HCT116 (cell line): ENCODE data around the gene ERAP2. TPM values are rescaled to one million over a fixed set of nuclear protein-coding genes. Genes with fewer than 3 reads are reported as not detected.
"Not testable (repeated sequence)": the region's sequence is repeated elsewhere in the genome, so short reads cannot be mapped to it uniquely, and the experiment has no call there.

Source experiments
- ATAC-seq: fragments of 200-7000 bp; cut with Tn5 transposase; 2 replicates; pipeline ENCODE4 v1.9.1; 2020; ENCODE audit warnings: mild to moderate bottlenecking, moderate library complexity
- BruUV-seq: library from RNA; stranded (reverse); fragments of 400-500 nt; replicated peaks from 2 replicates; lab custom pipeline; 2021; lab: Mats Ljungman, UMichigan
- CTCF ChIA-PET: fragments of 300-600 bp; sonication (Branson Sonifier 250); formaldehyde crosslinking; loops from one replicate; lab custom pipeline; 2021; ENCODE audit warnings: antibody characterized with exemption; lab: Charles Lee
- POLR2A ChIA-PET: fragments of 300-600, 350-600 bp; sonication (Branson Sonifier 250); formaldehyde crosslinking; loops from one replicate; lab custom pipeline; 2021; ENCODE audit warnings: antibody characterized with exemption; lab: Charles Lee
- RAD21 ChIA-PET, 2 experiments: fragments of 300-600 bp; sonication (Branson Sonifier 250); formaldehyde crosslinking; loops; one replicate each; lab custom pipeline; 2023; ENCODE audit warnings: low total read pairs in 2 of 2; ENCODE audit not compliant: uncharacterized antibody in 2 of 2, unreplicated experiment in 2 of 2, low non-redundant PET in 1 of 2; lab: Charles Lee
- DNase-seq: peaks from one replicate; pipeline ENCODE4 v3.0.0-alpha.2; 2010; ENCODE audit warnings: low read depth, low spot score
- H2AFZ ChIP-seq: fragments of 200-600 bp; shearing (Covaris generic), sonication (generic); 2 replicates; pipeline ENCODE4 v1.6.1; 2017; ENCODE audit warnings: low read depth, mixed run types, mixed read lengths, antibody characterized with exemption, low read length; ENCODE audit not compliant: poor library complexity, severe bottlenecking
- H3K27ac ChIP-seq: 2 replicates; pipeline ENCODE4 v1.5.1; 2012; ENCODE audit warnings: low read depth, low read length
- H3K27me3 ChIP-seq: fragments of 200-600 bp; sonication (generic); 2 replicates; pipeline ENCODE4 v1.6.1; 2016; ENCODE audit warnings: mixed run types, low read length, mixed read lengths; ENCODE audit not compliant: insufficient read depth
- H3K36me3 ChIP-seq, 2 experiments: fragments of 200-500 bp in 1 of 2; fragments of 200-600 bp in 1 of 2; sonication (Bioruptor generic) in 1 of 2; sonication (generic) in 1 of 2; 2 replicates each; pipeline versions ENCODE4 v1.5.1 to v1.6.1; 2014 to 2016; ENCODE audit warnings: low read length in 2 of 2, inconsistent platforms in 1 of 2, mixed read lengths in 1 of 2, mixed run types in 1 of 2; ENCODE audit not compliant: insufficient read depth in 2 of 2, control insufficient read depth in 1 of 2
- H3K4me1 ChIP-seq, 2 experiments: fragments of 200-600 bp in 1 of 2; sonication (generic) in 1 of 2; 2 replicates each; pipeline versions ENCODE4 v1.5.1 to v1.6.1; 2012 to 2017; ENCODE audit warnings: low read length in 2 of 2, inconsistent platforms in 1 of 2, mild to moderate bottlenecking in 1 of 2, mixed read lengths in 1 of 2, mixed run types in 1 of 2, moderate library complexity in 1 of 2; ENCODE audit not compliant: insufficient read depth in 2 of 2, control insufficient read depth in 1 of 2
- H3K4me2 ChIP-seq: fragments of 200-600 bp; sonication (generic); 2 replicates; pipeline ENCODE4 v1.6.1; 2017; ENCODE audit warnings: mixed run types, low read length, mixed read lengths
- H3K4me3 ChIP-seq, 2 experiments: fragments of 200-600 bp in 1 of 2; sonication (generic) in 1 of 2; replicated peaks in 1 of 2; 2 replicates each; pipeline ENCODE4 v1.5.1; 2011 to 2016; ENCODE audit warnings: low read length in 2 of 2, control low read depth in 1 of 2, low read depth in 1 of 2, mild to moderate bottlenecking in 1 of 2, mixed read lengths in 1 of 2, mixed run types in 1 of 2
- H3K79me2 ChIP-seq: fragments of 200-600 bp; sonication (generic); 2 replicates; pipeline ENCODE4 v1.6.1; 2017; ENCODE audit warnings: mild to moderate bottlenecking, mixed run types, low read length, moderate library complexity, mixed read lengths; ENCODE audit not compliant: insufficient read depth
- H3K9ac ChIP-seq: fragments of 200-600 bp; sonication (generic); 2 replicates; pipeline ENCODE4 v1.6.1; 2016; ENCODE audit warnings: low read length, mixed read lengths
- H3K9me2 ChIP-seq: fragments of 200-600 bp; sonication (generic), shearing (Covaris generic); 2 replicates; pipeline ENCODE4 v1.6.1; 2017; ENCODE audit warnings: mixed run types, mild to moderate bottlenecking, moderate library complexity; ENCODE audit not compliant: insufficient read depth
- H3K9me3 ChIP-seq, 2 experiments: fragments of 200-500 bp in 1 of 2; fragments of 200-600 bp in 1 of 2; sonication (Bioruptor generic) in 1 of 2; sonication (generic) in 1 of 2; 2 replicates each; pipeline ENCODE4 v1.6.1; 2014 to 2017; ENCODE audit warnings: low read length in 2 of 2, mixed read lengths in 2 of 2, inconsistent platforms in 1 of 2, low read depth in 1 of 2, mild to moderate bottlenecking in 1 of 2, mixed run types in 1 of 2, moderate library complexity in 1 of 2; ENCODE audit not compliant: control insufficient read depth in 1 of 2, insufficient read depth in 1 of 2
- H4K20me1 ChIP-seq: fragments of 200-600 bp; sonication (generic), shearing (Covaris generic); 2 replicates; pipeline ENCODE4 v1.6.1; 2017; ENCODE audit warnings: mixed run types, mild to moderate bottlenecking, moderate library complexity; ENCODE audit not compliant: insufficient read depth
- ATF3 ChIP-seq: IDR thresholded peaks from 2 replicates; pipeline ENCODE4 v1.6.1; 2012
- CEBPB ChIP-seq: IDR thresholded peaks from 2 replicates; pipeline ENCODE4 v1.6.1; 2012; ENCODE audit warnings: low read depth
- CTCF ChIP-seq, 3 experiments: fragments of 200-600 bp in 1 of 3; sonication (generic) in 1 of 3; IDR thresholded peaks in 2 of 3; conservative IDR thresholded peaks in 1 of 3; 2 replicates each; pipeline ENCODE4 v1.5.1; 2012 to 2017; ENCODE audit warnings: low read depth in 2 of 3, low read length in 2 of 3, antibody characterized with exemption in 1 of 3, borderline replicate concordance in 1 of 3, control low read depth in 1 of 3, mild to moderate bottlenecking in 1 of 3, mixed read lengths in 1 of 3, mixed run types in 1 of 3, moderate library complexity in 1 of 3; ENCODE audit not compliant: insufficient read depth in 1 of 3
- ELF1 ChIP-seq: IDR thresholded peaks from 2 replicates; pipeline ENCODE4 v1.6.1; 2012; ENCODE audit warnings: low read depth, borderline replicate concordance
- MAX ChIP-seq: IDR thresholded peaks from 2 replicates; pipeline ENCODE4 v1.6.1; 2012
- REST ChIP-seq: IDR thresholded peaks from 2 replicates; pipeline ENCODE4 v1.6.1; 2012; ENCODE audit warnings: low read depth
- SIN3A ChIP-seq: IDR thresholded peaks from 2 replicates; pipeline ENCODE4 v1.6.1; 2012; ENCODE audit warnings: low read depth
- SP1 ChIP-seq: IDR thresholded peaks from 2 replicates; pipeline ENCODE4 v1.6.1; 2012; ENCODE audit warnings: low read depth
- SRF ChIP-seq: IDR thresholded peaks from 2 replicates; pipeline ENCODE4 v1.6.1; 2012; ENCODE audit warnings: low read depth
- TCF7L2 ChIP-seq: IDR thresholded peaks from 2 replicates; pipeline ENCODE4 v1.7.0; 2011; ENCODE audit warnings: borderline replicate concordance, inconsistent platforms; ENCODE audit not compliant: insufficient read depth, insufficient read length; ENCODE audit errors: extremely low read depth
- YY1 ChIP-seq: IDR thresholded peaks from 2 replicates; pipeline ENCODE4 v1.6.1; 2011; ENCODE audit warnings: low read length, low read depth, moderate library complexity, mild to moderate bottlenecking; ENCODE audit not compliant: insufficient replicate concordance; ENCODE audit errors: extremely low read depth
- ZFX ChIP-seq: fragments of 450-650 bp; IDR thresholded peaks from 2 replicates; pipeline ENCODE4 v1.6.1; 2017
- ZNF274 ChIP-seq: fragments of 200-500 bp; sonication (Bioruptor generic); IDR thresholded peaks from 2 replicates; pipeline ENCODE4 v1.6.1; 2014; ENCODE audit warnings: mild to moderate bottlenecking, low read depth, low read length, inconsistent platforms
- intact Hi-C: fragments of 100-400 bp; cut with micrococcal nuclease; formaldehyde crosslinking; loops from 2 replicates; pipeline ENCODE4 v1.10.0; 2022
- total RNA-seq: library from RNA; stranded (reverse); gene quantifications from one replicate; pipeline ENCODE4 v1.2.1, GENCODE V29; 2021; ENCODE audit not compliant: unreplicated experiment

The ERAP2 gene
- total RNA-seq, 1 experiment from 2014 or later: 2.2 TPM

- RAD21 ChIA-PET, H3K36me3 ChIP-seq, DNase-seq, H3K9me2 ChIP-seq, H4K20me1 ChIP-seq, H3K79me2 ChIP-seq, BruUV-seq, H3K27me3 ChIP-seq, H3K9me3 ChIP-seq: not testable (repeated sequence)
- peak overlapping the region; percentile 89 for H3K4me2 ChIP-seq
- peaks cover 2 to 35% of the 10 kb centered on the region in 2 experiments; a peak in 2 of 4 replicates for H3K4me1 ChIP-seq
- peak overlapping the region; percentile 63 to 67 for H3K4me3 ChIP-seq
- H2AFZ ChIP-seq: peak overlapping the region; percentile 3
- POLR2A ChIA-PET: interaction anchor here (1.4 to 1.7 kb wide), 2 partner anchors 8 kb away, joined by 3 to 4 read pairs; no protein-coding TSS in a partner anchor
- CTCF ChIA-PET: interaction anchor here (1.2 to 1.6 kb wide), 2 partner anchors 8 to 125 kb away, joined by 4 to 15 read pairs; no protein-coding TSS in a partner anchor
- intact Hi-C loops: loop anchor here (5.0 kb wide), 1 partner anchor 530 kb away; no protein-coding TSS in a partner anchor
- peak overlapping the region; percentile 64 for H3K9ac ChIP-seq
- peak overlapping the region; percentile 59; the same call in 1 of the 2 replicates for H3K27ac ChIP-seq
- peak; percentile 44 for ATAC-seq
Measured at GRCh38 chr5:96876977-96877469, 723 bp downstream of the ERAP2 start.

- RAD21 ChIA-PET: no interaction called here
- TF ChIP-seq ZFX (no peak), CEBPB (no peak), TCF7L2 (no peak), ATF3 (no peak), YY1 (no peak), REST (no peak), MAX (no peak), SP1 (no peak), CTCF (IDR thresholded peaks at IDR 0.05 in 2 of 3, conservative IDR thresholded peaks at IDR 0.05 in 1 of 3; ENCODE audit: borderline replicate concordance in 1 of 3, insufficient read depth in 1 of 3, low read depth in 2 of 3, low read length in 2 of 3) (no peak), SRF (no peak), ZNF274 (no peak), SIN3A (no peak), ELF1 (no peak)
- TF ChIP-seq, all 23 proteins: peak for 0
- Histone ChIP-seq H4K20me1 (no peaks in the 10 kb centered on the region), H3K9me3 (no peaks in the 10 kb centered on the region), H3K4me1 (peaks cover 2 to 35% of the 10 kb centered on the region in 2 experiments; a peak in 2 of 4 replicates), H3K4me3 (no peak overlapping the region), H3K27me3 (no peaks in the 10 kb centered on the region), H3K27ac (no peak overlapping the region), H3K4me2 (0 out of 2 replicates have a peak overlapping the region, but pooled peaks have one; percentile 34), H3K9ac (no peak overlapping the region), H3K9me2 (no peaks in the 10 kb centered on the region), H3K79me2 (no peaks in the 10 kb centered on the region), H3K36me3 (no peaks in the 10 kb centered on the region), H2AFZ (no peak overlapping the region)
- no TSS peak for BruUV-seq
- ATAC-seq (no peak), DNase-seq (no peak)
- ChIA-PET CTCF (interaction anchor here (1.3 kb wide), 1 partner anchor 265 kb away, joined by 3 read pairs; no protein-coding TSS in a partner anchor), POLR2A (no interaction called here)
- intact Hi-C loops: loop anchor here (5.0 kb wide), 1 partner anchor 532 kb away; no protein-coding TSS in a partner anchor
Measured at GRCh38 chr5:96879665-96880064, 3.4 kb downstream of the ERAP2 start.
